Heart right ventricle (tissue), 16 donors: ENCODE results near the gene TFPT. TPM values are rescaled to one million over a fixed set of nuclear protein-coding genes. Genes with fewer than 3 reads are reported as not detected.
A peak's percentile ranks its signal among the peaks of the same experiment; 100 is the strongest.
"Not testable (repeated sequence)": the region's sequence is repeated elsewhere in the genome, so short reads cannot be mapped to it uniquely, and the experiment has no call there.

Experiments
- ATAC-seq, 8 donors: fragments of 200-7000 bp; cut with Tn5 transposase; one replicate each; pipeline ENCODE4 v1.9.1; 2020; ENCODE audit warnings: mild to moderate bottlenecking in 8 of 8, moderate library complexity in 8 of 8, moderate number of reproducible peaks in 1 of 8
- DNase-seq, 2 donors: peaks; one replicate each; pipeline ENCODE4 v3.0.0-alpha.2; 2020
- H3K27ac ChIP-seq, 10 donors: fragments of 200-600 bp; sonication (generic) in 2 of 10; one replicate each; pipeline versions ENCODE4 v1.5.0 to v1.8.0; 2020 to 2022; ENCODE audit warnings: mild to moderate bottlenecking in 3 of 10
- H3K27me3 ChIP-seq, 7 donors: fragments of 200-600 bp; one replicate each; pipeline ENCODE4 v1.8.0; 2021 to 2022; ENCODE audit warnings: mild to moderate bottlenecking in 2 of 7
- H3K36me3 ChIP-seq, 9 donors: fragments of 200-600 bp; sonication (generic) in 1 of 9; one replicate each; pipeline versions ENCODE4 v1.5.0 to v1.8.0; 2020 to 2022; ENCODE audit warnings: mild to moderate bottlenecking in 2 of 9
- H3K4me1 ChIP-seq, 9 donors: fragments of 200-600 bp; sonication (generic) in 1 of 9; one replicate each; pipeline versions ENCODE4 v1.5.0 to v1.8.0; 2020 to 2022; ENCODE audit warnings: mild to moderate bottlenecking in 4 of 9
- H3K4me3 ChIP-seq, 10 donors: fragments of 200-600 bp; sonication (generic) in 2 of 10; one replicate each; pipeline versions ENCODE4 v1.5.0 to v1.8.0; 2020 to 2022; ENCODE audit warnings: mild to moderate bottlenecking in 7 of 10, moderate library complexity in 2 of 10
- H3K9me3 ChIP-seq, 11 donors: fragments of 200-600 bp in 10 of 11; sonication (generic) in 2 of 11; one replicate each; pipeline versions ENCODE4 v1.5.0 to v1.8.0; 2013 to 2022; ENCODE audit warnings: mild to moderate bottlenecking in 2 of 11, control low read depth in 1 of 11, moderate library complexity in 1 of 11
- WGBS, 2 donors: extraction: QIAGEN DNeasy Blood & Tissue Kit; methylation state at CpG; one replicate each; pipeline ENCODE4 v1.1.7; 2013; ENCODE audit warnings: inconsistent platforms in 1 of 2; 5-methylcytosine and 5-hydroxymethylcytosine counted together
- intact Hi-C, 10 donors: fragments of 100-400 bp; cut with DNase I; formaldehyde crosslinking; loops; one replicate each; pipeline versions ENCODE4 v1.11.1 to v1.14.2; 2022
- polyA plus RNA-seq, 2 donors: library from polyadenylated mRNA; stranded (reverse); fragments of 200-250 nt; gene quantifications; one replicate each; pipeline ENCODE4 v1.2.3, GENCODE V29; 2013
- total RNA-seq, 10 donors: library from RNA; stranded (reverse); fragmentation: NEBNext Ultra II Directional in 3 of 10; extraction: Animal tissue kit (Norgen Biotek cat#: 25700) in 3 of 10; gene quantifications; one replicate each; pipeline versions ENCODE4 v1.2.1 to v1.2.4, GENCODE V29; 2021 to 2023
- TF ChIP-seq, protein P1 (sequence below), 9 donors: fragments of 200-600 bp; sonication (generic) in 2 of 9; IDR thresholded peaks; one replicate each; pipeline versions ENCODE4 v1.5.0 to v1.8.0; 2021 to 2022; ENCODE audit warnings: antibody characterized with exemption in 9 of 9, mild to moderate bottlenecking in 5 of 9, moderate library complexity in 1 of 9
- donor health status: Arrhythmogenic right ventricular cardiomyopathy.
- donor health status: ischemic (EF 13 %, LVEDD 7.1; RV severe dilation, severe dysfunction).
- donor health status: healthy with polysubstance abuse.
- donor health status: DM: no; HTN: yes; CAD: no.
- donor health status: DM: no; HTN: no; CAD: no.
- donor health status: ischemic (EF 25% LVEDD 6.9; RV normal size, moderate dysfunction).
- donor health status: ischemic (EF 25% LVEDD 5.7; RV mildly dilated, moderate dysfunction).
- donor health status: healthy.
- donor health status: DM: yes; HTN: yes; CAD: no.
- donor health status: Ischemic cardiomyopathy.
- donor health status: ischemic (EF 35%, LVEDD 5.7; RV mildly dilated, moderate dysfunction).
- donor health status: nonischemic (EF 11% LVEDD 7.7; RV severe dilation, severe dysfunction).
- donor health status: DM: yes; HTN: yes; CAD: no.
- donor health status: PGD.
- donor health status: ischemic (EF 29% LVEDD 5.4; RV normal size, mild dysfunction).
- donor health status: nonischemic (EF 23%, LVEDD 6.1; RV moderate dilation, normal function).

Gene TFPT
- total and polyA plus RNA-seq, 12 donors, result 11.0 to 33.8 (median 13.2) TPM

DNA sequence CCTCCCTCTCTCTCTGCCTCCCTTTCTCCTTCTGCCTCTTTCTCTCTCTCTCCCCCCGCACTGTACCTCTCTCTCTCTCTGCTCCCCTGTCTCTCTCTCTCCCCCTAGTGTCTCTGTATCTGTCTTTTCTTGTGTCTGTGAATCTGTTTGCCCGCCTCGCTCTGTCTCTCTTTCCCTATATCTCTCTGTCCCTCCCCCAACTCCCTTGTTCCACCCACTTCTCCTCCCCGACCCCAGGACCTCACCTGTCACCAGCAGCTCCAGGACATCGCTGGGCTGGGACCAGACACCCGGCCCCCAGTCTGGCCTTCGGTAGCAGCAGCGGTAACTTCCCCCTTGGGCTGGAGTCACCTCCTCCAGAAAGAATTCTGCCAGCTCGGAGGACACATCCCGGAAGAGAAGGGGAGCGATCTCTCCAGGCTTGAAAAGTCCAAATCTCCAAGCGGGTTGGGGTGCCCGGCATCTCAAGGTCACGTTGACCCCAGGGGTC is 18.8 kb downstream of the TFPT start:
- no peaks in the 10 kb centered on the region for H3K9me3 ChIP-seq
- H3K4me1 ChIP-seq, result peaks cover 0 to 25% (median 6%) of the 10 kb centered on the region in 9 donors
- intact Hi-C loops, result no loop called here
- H3K27me3 ChIP-seq, result peaks cover 0 to 51% (median 26%) of the 10 kb centered on the region in 7 donors
- no peaks in the 10 kb centered on the region for H3K36me3 ChIP-seq
- H3K27ac ChIP-seq, result peak overlapping the region in 2 of 10 donors; percentile 10 to 73
- ATAC-seq, result peak in 4 of 8 donors; percentile 32 to 57 (median 42)
- TF ChIP-seq, protein P1, sequence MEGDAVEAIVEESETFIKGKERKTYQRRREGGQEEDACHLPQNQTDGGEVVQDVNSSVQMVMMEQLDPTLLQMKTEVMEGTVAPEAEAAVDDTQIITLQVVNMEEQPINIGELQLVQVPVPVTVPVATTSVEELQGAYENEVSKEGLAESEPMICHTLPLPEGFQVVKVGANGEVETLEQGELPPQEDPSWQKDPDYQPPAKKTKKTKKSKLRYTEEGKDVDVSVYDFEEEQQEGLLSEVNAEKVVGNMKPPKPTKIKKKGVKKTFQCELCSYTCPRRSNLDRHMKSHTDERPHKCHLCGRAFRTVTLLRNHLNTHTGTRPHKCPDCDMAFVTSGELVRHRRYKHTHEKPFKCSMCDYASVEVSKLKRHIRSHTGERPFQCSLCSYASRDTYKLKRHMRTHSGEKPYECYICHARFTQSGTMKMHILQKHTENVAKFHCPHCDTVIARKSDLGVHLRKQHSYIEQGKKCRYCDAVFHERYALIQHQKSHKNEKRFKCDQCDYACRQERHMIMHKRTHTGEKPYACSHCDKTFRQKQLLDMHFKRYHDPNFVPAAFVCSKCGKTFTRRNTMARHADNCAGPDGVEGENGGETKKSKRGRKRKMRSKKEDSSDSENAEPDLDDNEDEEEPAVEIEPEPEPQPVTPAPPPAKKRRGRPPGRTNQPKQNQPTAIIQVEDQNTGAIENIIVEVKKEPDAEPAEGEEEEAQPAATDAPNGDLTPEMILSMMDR (IDR thresholded peaks at IDR 0.05), result peak in 1 of 9 donors; percentile 8
- H3K4me3 ChIP-seq, result peak overlapping the region in 5 of 10 donors; percentile 6 to 42 (median 17)
- no peak for DNase-seq
- 7 to 12% methylated on average over 14 of the region's 14 CpGs for WGBS, 2 donors

DNA sequence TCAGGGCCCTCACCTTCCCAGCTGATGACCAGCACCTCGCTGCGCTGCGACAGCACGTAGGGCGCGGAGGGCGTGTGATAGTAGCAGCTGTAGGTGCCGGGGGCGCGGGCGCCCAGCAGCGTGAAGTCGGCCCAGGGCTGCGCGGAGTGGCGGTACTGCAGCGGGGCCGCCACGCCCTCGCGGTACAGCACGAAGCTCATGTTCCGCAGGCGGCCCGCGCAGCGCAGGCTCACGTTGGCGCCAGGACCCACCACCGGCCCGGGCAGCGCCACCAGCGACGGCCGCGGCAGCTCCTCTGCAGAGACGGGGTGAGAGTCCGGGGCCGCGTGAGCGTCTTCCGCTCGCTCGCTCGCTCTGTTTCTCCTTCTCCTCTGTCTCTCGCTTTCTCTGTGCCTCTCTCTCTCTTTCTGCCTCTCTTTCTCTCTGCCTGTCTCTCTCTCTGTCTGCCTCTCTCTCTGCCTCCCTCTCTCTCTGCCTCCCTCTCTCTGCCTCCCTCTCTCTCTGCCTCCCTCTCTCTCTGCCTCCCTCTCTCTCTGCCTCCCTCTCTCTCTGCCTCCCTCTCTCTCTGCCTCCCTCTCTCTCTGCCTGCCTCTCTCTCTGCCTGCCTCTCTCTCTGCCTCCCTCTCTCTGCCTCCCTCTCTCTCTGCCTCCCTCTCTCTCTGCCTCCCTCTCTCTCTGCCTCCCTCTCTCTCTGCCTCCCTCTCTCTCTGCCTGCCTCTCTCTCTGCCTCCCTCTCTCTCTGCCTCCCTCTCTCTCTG is 19.4 kb downstream of the TFPT start:
- Histone ChIP-seq H3K4me1 (peaks cover 0 to 24% (median 6%) of the 10 kb centered on the region in 9 donors), H3K27ac (peak overlapping the region in 1 of 10 donors; percentile 73), H3K4me3 (peak overlapping the region in 8 of 10 donors; percentile 10 to 51 (median 34)), H3K27me3 (peaks cover 0 to 54% (median 26%) of the 10 kb centered on the region in 7 donors)
- 0 to 1% methylated on average over 46 of the region's 46 CpGs for WGBS, 2 donors
- H3K9me3 ChIP-seq, intact Hi-C loops, H3K36me3 ChIP-seq: not testable (repeated sequence)
- DNase-seq (peak in 1 of 2 donors; percentile 55), ATAC-seq (peak; percentile 51 to 80 (median 68))
- TF ChIP-seq, protein P1 (IDR thresholded peaks at IDR 0.05), result peak in 1 of 9 donors; percentile 7

DNA sequence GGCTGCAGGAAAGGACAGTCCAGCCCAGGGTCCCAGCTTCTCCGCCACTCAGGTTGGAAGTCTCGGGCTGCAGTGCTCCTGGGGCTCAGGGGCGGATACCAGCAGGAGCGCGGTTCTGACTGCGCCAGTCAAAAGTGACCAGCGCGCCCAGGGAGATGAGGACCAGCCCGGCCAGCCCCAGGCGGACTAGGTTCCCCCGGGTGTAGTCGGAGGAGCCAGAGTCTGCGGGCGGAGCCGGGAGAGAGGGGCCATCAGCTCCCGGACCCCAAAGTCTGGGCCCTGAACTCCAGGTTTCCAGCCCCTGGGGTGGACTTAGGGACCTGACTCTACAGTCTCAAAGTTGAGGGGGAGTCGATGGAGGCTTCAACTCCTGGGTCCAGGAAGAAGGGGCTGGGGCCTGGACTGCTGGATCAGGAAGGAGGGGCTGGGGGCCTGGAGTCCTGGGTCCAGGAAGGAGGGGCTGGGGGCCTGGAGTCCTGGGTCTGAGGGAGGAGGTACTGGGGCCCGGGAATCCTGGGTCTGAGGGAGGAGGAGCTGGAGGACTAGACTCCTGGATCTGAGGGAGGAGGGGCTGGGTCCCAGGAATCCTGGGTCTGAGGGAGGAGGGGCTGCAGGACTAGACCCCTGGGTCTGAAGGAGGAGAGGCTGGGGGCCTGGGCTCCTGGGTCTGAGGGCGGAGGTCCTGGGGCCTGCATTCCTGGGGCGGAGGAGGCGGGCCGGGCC is 20.2 kb downstream of the TFPT start:
- 67 to 72% methylated on average over 22 of the region's 22 CpGs for WGBS, 2 donors
- H3K4me1 ChIP-seq, result peaks cover 0 to 21% (median 6%) of the 10 kb centered on the region in 9 donors

More for the DNA sequence above, 20.2 kb downstream of the TFPT start:
- Histone ChIP-seq H3K36me3 (no peaks in the 10 kb centered on the region), H3K4me3 (peak overlapping the region in 8 of 10 donors; percentile 10 to 51 (median 34)), H3K27ac (peak overlapping the region in 1 of 10 donors; percentile 50), H3K27me3 (peaks cover 0 to 59% (median 26%) of the 10 kb centered on the region in 7 donors), H3K9me3 (no peaks in the 10 kb centered on the region)
- peak in 2 of 8 donors; percentile 8 to 12 for ATAC-seq
- DNase-seq, result no peak
- TF ChIP-seq, protein P1 (IDR thresholded peaks at IDR 0.05), result no peak
- intact Hi-C loops, result no loop called here
